MV-4-11 (cell line): Measurements from ENCODE around the gene ATG2B.
"Not testable (repeated sequence)": the region's sequence is repeated elsewhere in the genome, so short reads cannot be mapped to it uniquely, and the experiment has no call there.

Experiments used
- DNase-seq: peaks from one replicate; lab custom pipeline; 2025; lab: John Stamatoyannopoulos, UW

The ATG2B gene

GRCh38 chr14:96252323-96252998 is 110.7 kb downstream of the ATG2B start:
- DNase-seq, result no peak

DNA sequence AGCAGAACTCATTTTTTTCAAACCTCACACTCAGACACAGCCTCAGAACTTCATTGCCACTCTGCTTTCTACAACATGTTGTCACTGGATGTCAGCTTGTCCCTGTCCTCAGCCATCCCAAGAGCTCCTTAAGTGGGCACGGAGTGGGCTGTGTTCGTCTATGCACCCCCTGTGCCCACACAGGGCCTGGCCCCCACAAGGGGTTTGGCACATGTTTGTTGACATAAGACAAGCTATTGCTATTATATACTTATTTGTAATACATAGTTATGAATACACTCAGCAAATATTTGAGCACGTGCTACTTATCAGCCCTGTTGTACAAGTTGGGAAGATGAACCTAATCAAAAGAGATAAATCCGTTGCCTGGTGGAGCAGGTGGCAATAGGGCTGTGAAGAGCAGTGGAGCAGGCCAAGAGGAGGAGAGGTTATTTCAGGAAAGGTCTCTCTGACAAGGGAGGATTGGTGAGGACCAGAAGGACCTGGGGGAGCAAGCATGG is 111.4 kb downstream of the ATG2B start:
- no peak for DNase-seq

DNA sequence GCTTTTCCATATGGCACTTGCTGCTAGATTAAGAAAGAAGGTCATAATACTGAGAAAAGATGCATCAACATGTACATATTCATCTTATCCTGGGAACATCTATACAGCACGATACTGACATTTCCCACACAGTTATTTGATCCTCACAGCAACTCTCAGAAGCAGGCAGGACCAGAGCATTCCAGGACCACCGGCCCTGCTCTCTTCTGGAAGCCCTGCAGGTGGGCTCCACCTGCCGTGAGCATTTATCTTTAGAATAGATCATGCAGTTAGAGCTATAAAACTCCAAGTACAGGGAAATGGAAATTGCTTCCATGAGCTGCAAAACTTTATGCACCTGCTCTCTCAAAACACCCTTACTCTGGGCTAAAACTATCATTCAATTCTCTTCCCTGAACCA is 112.7 kb downstream of the ATG2B start:
- DNase-seq, result no peak

DNA sequence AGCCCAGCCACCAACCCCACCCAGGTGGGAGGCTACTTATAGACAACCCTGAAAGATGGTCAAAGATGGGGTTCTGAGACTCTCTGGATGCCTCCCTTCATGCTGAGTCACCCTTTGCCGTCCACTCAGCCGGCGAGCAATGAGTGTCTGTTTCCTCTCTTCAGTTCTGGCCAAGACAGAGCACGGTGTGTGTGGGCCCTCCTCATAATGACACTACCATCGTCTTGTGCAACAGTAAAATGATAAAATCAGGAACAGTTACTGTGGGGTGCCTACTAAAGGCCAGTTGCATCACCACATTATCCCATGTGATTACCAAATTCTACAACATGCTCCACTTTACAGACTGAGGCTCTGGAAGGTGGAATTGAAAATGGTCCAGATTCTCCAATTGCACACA is 114.1 kb downstream of the ATG2B start:
- DNase-seq, result peak; percentile 95

GRCh38 chr14:96247031-96247430 is 116.1 kb downstream of the ATG2B start:
- DNase-seq, result peak; percentile 10

DNA sequence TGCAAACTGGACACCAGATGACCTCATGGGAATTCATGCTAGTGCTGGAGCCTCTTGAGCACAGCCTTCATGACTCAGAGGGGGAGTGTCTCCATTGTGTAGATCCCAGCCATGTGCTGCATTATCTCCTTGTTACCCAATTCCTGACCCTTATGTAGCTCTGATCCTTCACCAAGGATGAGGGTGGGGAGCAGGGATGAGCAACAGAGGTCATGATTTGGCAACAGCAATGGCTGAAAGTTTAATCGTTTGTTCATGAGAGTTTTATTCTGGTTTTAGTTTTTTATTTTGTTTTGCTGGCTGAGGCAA is 116.6 kb downstream of the ATG2B start:
- DNase-seq, result peak; percentile 33

DNA sequence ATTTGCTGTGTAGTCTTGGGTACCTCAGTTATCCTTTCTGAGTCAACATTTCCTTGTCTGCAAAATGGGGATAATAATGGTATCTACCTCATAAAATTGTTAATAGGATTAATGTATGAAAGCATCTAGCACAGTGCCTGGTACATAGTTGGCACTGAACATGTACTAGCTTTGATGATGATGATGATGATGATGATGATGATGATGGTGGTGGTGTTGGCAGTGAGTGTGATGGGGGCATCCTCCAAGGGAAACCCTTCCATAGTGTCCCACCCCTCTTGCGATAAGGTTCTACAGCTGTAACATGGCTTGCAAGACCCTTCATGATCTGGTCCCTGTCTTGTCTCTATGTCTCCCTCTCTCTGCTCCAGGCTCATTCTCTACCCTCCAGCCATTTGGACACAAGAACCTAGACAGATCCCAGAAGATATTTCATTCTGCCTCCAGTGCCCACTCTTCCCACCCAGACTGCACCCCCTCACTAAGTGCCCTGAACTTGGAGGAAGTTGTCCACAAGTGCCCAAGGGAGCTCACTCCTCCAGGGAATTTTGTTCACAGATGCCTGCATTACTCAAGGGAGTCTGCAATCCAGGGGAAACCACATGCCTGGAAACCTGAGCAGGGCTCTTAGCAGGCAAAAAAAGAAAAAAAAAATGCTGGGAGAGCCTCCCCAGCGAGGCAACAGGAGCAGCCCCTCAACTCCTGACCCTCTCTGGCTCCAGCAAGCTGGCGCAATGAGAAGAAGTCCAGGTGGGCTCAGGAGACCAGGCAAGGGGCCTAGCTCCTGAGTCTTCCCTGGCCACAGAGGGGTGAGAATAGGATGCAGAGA is 117.2 kb downstream of the ATG2B start:
- DNase-seq, result no peak

- DNase-seq, result not testable (repeated sequence)
These were observed 118.1 kb downstream of the ATG2B start for GRCh38 chr14:96245074-96245473.

DNA sequence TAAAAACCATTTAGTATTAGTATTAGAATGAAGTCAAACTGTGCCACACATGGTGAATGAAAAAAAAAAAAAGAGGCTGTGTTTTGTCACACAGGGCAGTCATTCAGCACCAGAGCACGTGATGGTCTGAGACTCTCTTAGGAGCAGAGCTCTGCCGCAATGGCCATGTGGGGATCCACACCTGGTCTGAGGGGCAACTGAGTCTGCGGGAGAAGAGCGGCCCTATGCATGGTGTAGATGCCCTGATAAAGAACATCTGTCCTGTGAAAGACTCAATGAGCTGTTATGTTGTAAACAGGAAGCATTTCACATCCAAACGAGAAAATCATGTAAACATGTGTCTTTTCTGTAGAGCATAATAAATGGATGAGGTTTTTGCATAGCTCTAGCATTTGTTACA is 119.4 kb downstream of the ATG2B start:
- DNase-seq, result no peak

DNA sequence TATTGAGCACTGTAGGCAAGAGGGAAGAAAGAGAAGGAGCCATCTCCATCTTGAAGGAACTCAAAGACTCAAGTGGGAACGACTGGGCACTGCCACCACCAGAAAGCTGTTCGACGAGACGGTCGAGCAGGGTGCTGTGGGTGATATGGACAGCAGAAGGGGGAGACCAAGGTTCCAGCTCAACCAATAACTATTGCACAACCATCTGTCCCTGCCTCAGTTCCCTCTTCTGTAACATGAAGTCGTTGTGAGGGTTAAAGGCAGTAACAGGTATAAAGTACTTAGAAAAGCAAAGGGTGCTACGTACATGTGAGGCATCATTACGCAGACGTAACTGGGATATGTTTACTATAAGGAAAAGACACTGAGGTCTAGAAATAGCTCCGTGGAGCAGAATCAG is 121.0 kb downstream of the ATG2B start:
- DNase-seq, result no peak

- no peak for DNase-seq
These were observed 122.5 kb downstream of the ATG2B start for GRCh38 chr14:96240641-96241040.

GRCh38 chr14:96239711-96240141 is 123.4 kb downstream of the ATG2B start:
- DNase-seq, result no peak

DNA sequence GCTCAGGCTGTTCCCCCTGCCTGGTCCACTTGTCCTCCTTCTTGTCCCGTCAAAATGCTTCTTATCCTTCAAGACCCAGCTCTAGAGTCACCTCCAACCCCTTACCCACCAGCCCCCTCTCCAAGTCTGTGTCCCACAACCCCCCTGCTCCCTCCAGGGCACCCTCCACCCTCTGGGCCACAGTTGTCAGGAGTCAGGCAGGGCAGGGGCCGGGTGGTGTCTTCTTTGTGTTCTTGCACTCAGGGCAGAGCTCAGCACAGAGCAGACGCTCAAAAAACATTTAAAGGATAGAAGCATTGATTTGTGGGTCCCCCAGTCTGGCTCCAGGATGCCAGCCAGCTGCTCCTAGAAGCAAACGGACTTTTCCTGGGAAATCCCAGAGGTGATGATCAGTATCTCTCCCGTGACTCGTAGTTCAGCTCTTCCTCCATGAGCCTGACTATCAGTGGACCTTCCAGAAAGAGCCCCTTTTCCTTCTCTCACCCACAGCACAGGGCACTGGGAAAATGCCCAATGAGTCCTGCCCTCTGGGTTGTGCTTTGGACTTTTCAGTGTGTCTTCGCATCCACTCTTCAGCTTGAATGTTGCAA is 124.4 kb downstream of the ATG2B start:
- DNase-seq, result no peak

GRCh38 chr14:96237641-96238040 is 125.5 kb downstream of the ATG2B start:
- DNase-seq, result no peak

GRCh38 chr14:96235426-96235825 is 127.7 kb downstream of the ATG2B start:
- no peak for DNase-seq

DNA sequence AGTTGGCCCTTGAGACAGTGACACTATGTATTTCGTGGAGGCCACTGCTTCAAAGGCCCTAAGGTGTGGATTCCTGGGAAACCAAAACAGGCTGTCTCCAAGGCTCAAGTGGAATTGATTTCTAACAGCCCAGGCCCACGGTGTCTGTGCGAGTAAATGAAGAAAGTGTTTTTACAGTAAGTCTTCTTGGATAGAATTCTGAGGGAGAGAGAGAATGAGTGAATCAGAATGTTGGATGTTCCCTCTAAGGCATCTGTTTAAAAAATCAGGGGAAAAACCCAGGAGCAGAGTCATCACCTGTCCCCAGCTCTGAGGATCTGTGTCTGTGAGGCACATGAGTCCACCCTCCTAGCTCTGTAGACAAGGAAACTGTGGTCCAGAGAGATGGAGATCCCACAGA is 129.5 kb downstream of the ATG2B start:
- DNase-seq, result no peak

GRCh38 chr14:96232506-96232905 is 130.6 kb downstream of the ATG2B start:
- DNase-seq, result no peak

- DNase-seq, result no peak
These were observed 131.5 kb downstream of the ATG2B start for GRCh38 chr14:96231526-96232130.

GRCh38 chr14:96231056-96231455 is 132.1 kb downstream of the ATG2B start:
- no peak for DNase-seq

GRCh38 chr14:96229315-96229714 is 133.8 kb downstream of the ATG2B start:
- no peak for DNase-seq
